AG04450 (cell line): ENCODE measurements around the gene RAB11B. TPM values are rescaled to one million over a fixed set of nuclear protein-coding genes. Genes with fewer than 3 reads are reported as not detected.
A peak's percentile ranks its signal among the peaks of the same experiment; 100 is the strongest.

Source experiments
- CTCF ChIA-PET: fragments of 300-600, 350-600 bp; formaldehyde crosslinking; extraction: SDS; loops from one replicate; lab custom pipeline; 2022; ENCODE audit warnings: antibody characterized with exemption, inconsistent platforms; lab: Charles Lee
- POLR2A ChIA-PET: fragments of 350-600 bp; formaldehyde crosslinking; extraction: SDS; loops from one replicate; lab custom pipeline; 2021; ENCODE audit warnings: antibody characterized with exemption, inconsistent platforms; lab: Yijun Ruan, JAX
- DNase-seq: peaks from one replicate; pipeline ENCODE4 v3.0.0-alpha.2; 2011; ENCODE audit warnings: low read depth, low spot score
- H3K27ac ChIP-seq: one replicate; pipeline ENCODE4 v1.5.1; 2012; ENCODE audit warnings: low read depth, low read length, control low read depth
- H3K27me3 ChIP-seq: one replicate; pipeline ENCODE4 v1.6.0; 2012; ENCODE audit warnings: low read length; ENCODE audit not compliant: control insufficient read depth, insufficient read depth
- H3K4me3 ChIP-seq: 2 replicates; pipeline ENCODE4 v1.5.1; 2011; ENCODE audit warnings: mild to moderate bottlenecking, low read depth, low read length, control low read depth
- H3K9me3 ChIP-seq: 2 replicates; pipeline ENCODE4 v1.5.1; 2012; ENCODE audit warnings: low read length; ENCODE audit not compliant: control insufficient read depth, insufficient read depth
- polyA plus RNA-seq: library from polyadenylated mRNA; depleted of rRNA; stranded (reverse); fragments of >200 nt; gene quantifications from 2 replicates; pipeline ENCODE4 v1.2.3, GENCODE V29; 2011
- TF ChIP-seq, protein P1 (sequence below): IDR thresholded peaks from 2 replicates; pipeline ENCODE4 v1.5.1; 2011; ENCODE audit warnings: low read depth, low read length, control low read depth, inconsistent platforms

RAB11B gene
- polyA plus RNA-seq, 1 experiment = 25.3 TPM

DNA sequence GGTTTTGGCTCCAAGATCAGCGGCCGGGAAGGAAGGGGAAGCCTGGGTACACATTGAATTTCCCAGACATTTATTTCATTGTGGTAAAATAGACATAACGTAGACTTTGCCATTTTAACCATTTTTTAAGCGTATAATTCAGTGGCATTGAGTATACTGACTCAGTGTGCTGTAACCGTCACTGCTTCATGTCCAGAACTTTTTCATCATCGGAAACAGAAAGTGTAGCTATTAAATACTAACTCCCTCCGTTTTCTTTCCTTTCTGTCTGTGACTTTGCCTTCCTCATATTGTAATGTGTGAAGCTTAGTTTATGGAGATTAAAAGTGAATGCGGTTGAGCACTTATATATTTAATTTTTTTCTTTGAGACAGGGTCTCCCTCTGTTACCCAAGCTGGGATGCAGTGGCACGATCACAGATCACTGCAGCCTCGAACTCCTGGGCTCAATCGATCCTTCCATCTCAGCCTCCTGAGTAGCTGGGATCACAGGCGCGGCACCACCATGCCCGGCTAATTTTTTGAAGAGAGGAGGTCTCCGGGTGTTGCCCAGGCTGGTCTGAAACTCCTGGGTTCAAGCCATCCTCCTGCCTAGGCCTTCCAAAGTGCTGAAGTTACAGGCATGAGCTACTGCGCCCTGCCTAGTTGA lies 56.0 kb downstream of the RAB11B start:
- H3K27me3 ChIP-seq = no peaks in the 10 kb centered on the region
- ChIA-PET POLR2A (interaction anchor here (0.6 to 2.3 kb wide), 3 partner anchors 13 to 25 kb away, joined by 3 to 9 read pairs (median 3); no protein-coding TSS in a partner anchor), CTCF (interaction anchor here (0.6 to 1.9 kb wide), 5 partner anchors 10 to 135 kb away, joined by 3 to 10 read pairs (median 4); partner anchors contain the start of gene MARCHF2)
- TF ChIP-seq, protein P1, sequence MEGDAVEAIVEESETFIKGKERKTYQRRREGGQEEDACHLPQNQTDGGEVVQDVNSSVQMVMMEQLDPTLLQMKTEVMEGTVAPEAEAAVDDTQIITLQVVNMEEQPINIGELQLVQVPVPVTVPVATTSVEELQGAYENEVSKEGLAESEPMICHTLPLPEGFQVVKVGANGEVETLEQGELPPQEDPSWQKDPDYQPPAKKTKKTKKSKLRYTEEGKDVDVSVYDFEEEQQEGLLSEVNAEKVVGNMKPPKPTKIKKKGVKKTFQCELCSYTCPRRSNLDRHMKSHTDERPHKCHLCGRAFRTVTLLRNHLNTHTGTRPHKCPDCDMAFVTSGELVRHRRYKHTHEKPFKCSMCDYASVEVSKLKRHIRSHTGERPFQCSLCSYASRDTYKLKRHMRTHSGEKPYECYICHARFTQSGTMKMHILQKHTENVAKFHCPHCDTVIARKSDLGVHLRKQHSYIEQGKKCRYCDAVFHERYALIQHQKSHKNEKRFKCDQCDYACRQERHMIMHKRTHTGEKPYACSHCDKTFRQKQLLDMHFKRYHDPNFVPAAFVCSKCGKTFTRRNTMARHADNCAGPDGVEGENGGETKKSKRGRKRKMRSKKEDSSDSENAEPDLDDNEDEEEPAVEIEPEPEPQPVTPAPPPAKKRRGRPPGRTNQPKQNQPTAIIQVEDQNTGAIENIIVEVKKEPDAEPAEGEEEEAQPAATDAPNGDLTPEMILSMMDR = no peak
- DNase-seq = no peak
- H3K27ac ChIP-seq = peak overlapping the region; percentile 31
- H3K4me3 ChIP-seq = peak overlapping the region; percentile 87
- H3K9me3 ChIP-seq = no peaks in the 10 kb centered on the region; the same call in 1 of the 2 replicates

DNA sequence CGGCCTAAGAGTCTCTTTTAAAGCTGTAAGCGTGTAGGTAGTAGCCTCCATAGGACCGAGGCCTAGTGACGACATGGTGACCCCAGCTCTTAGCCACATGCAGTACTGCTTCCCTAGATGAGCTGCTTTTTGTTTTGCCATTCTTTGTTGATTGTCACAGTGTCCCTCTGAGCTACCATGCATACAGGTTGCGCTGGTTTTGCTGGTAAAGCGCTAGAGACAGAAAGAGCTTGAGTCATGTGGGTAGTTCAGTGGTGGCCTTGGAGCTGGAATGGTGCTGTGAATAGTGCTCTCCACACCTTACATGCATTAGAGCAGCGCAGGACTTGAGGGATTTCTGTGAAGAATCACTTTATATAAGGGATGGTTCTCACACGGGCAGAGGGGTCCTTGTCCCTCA lies 59.7 kb downstream of the RAB11B start:
- H3K4me3 ChIP-seq = no peak overlapping the region
- H3K9me3 ChIP-seq = no peaks in the 10 kb centered on the region; the same call in 1 of the 2 replicates
- H3K27me3 ChIP-seq = no peaks in the 10 kb centered on the region
- TF ChIP-seq, protein P1 = no peak
- POLR2A ChIA-PET = interaction anchor here (0.7 to 1.9 kb wide), 2 partner anchors 10 to 26 kb away, joined by 3 to 5 read pairs; no protein-coding TSS in a partner anchor
- H3K27ac ChIP-seq = no peak overlapping the region
- CTCF ChIA-PET = interaction anchor here (0.7 to 3.3 kb wide), 4 partner anchors 37 to 1702 kb away, joined by 3 to 15 read pairs (median 6); partner anchors contain the start of gene MARCHF2
- DNase-seq = no peak

DNA sequence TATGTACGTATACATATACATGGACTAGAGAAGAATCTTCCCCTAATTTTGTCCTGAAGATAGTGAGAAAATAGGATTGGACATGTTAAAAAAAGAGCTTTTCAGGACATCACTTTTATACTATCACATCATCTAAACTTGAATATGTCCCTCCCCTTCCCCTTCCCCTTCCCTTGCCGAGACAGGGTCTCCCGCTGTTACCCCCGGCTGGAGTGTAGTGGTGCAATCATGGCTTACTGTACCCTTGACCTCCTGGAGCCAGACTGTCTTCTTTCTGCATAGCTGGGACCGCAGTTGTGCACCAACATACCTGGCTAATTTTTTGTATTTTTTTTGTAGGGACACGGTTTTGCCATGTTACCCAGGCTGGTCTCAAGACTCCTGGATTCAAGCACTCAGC lies 61.2 kb downstream of the RAB11B start:
- POLR2A ChIA-PET = no interaction called here
- TF ChIP-seq, protein P1 = no peak
- no peak overlapping the region for H3K27ac ChIP-seq
- no peak overlapping the region for H3K4me3 ChIP-seq
- no peaks in the 10 kb centered on the region for H3K9me3 ChIP-seq
- H3K27me3 ChIP-seq = no peaks in the 10 kb centered on the region
- CTCF ChIA-PET = interaction anchor here (0.7 to 1.8 kb wide), 2 partner anchors 38 to 186 kb away, joined by 3 to 4 read pairs; partner anchors contain the start of gene MARCHF2
- no peak for DNase-seq

DNA sequence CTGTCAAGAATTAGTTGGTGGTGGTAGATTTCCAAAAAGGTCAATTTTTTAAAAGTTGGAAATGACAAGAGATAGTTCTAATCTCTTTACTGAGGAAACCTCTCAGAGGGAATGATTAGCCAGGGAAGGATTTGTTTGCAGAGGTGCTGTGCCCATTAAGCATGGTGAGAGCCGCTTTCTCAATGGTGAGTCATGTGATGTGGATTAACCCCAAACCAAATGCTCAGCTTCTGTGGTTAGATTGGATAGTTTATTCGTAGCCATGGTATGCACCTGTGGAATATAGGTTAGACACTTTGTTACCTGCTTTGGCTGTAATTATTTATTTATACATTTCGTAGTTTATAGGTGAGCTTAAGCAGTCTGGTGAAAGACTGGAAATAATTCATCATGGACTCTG lies 61.7 kb downstream of the RAB11B start:
- DNase-seq = no peak
- Histone ChIP-seq H3K4me3 (no peak overlapping the region), H3K27me3 (no peaks in the 10 kb centered on the region), H3K27ac (no peak overlapping the region), H3K9me3 (no peaks in the 10 kb centered on the region)
- CTCF ChIA-PET = interaction anchor here (0.7 to 2.7 kb wide), 3 partner anchors 39 to 186 kb away, joined by 3 to 8 read pairs (median 4); partner anchors contain the start of gene MARCHF2
- POLR2A ChIA-PET = no interaction called here
- TF ChIP-seq, protein P1 = no peak
